GM13976 (cell line): ENCODE measurements around the gene CLCNKB.

Source experiments
- DNase-seq: peaks from one replicate; pipeline ENCODE4 v3.0.0; 2012; ENCODE audit warnings: low spot score
- CTCF ChIP-seq: IDR thresholded peaks from 2 replicates; pipeline ENCODE4 v1.5.1; 2012; ENCODE audit warnings: borderline replicate concordance, mild to moderate bottlenecking; ENCODE audit not compliant: insufficient read depth; ENCODE audit errors: extremely low read depth, missing control alignments, control extremely low read depth
- in situ Hi-C: fragments of 300-500 bp; cut with MboI; formaldehyde crosslinking; loops from one replicate; pipeline ENCODE4 v1.12.0; 2022; ENCODE audit warnings: low sequenced_read_pairs, mixed read lengths, inconsistent platforms; ENCODE audit not compliant: unreplicated experiment

CLCNKB gene

GRCh38 chr1:16101623-16102022, 58.0 kb downstream of the CLCNKB start:
- DNase-seq = no peak
- in situ Hi-C loops = no loop called here
- TF ChIP-seq CTCF = no peak
